T-helper 1 cell treated with Interleukin-12 subunit alpha and Interleukin-12 subunit beta and Interleukin-4 antibody, amounts not matched to agents 30 μg/mL and 1 μg/mL, for 36 hours (primary cell): Measurements from ENCODE around the gene FHIT.

ENCODE experiments used
- H3K27ac Mint-ChIP-seq: one replicate; pipeline ENCODE4 v1.8.0; 2021; ENCODE audit warnings: mild to moderate bottlenecking, mixed read lengths
- H3K27me3 Mint-ChIP-seq: one replicate; pipeline ENCODE4 v1.8.0; 2021; ENCODE audit warnings: low read depth, mixed read lengths
- H3K36me3 Mint-ChIP-seq: one replicate; pipeline ENCODE4 v1.8.0; 2021; ENCODE audit warnings: low read depth, mixed read lengths
- H3K4me1 Mint-ChIP-seq: one replicate; pipeline ENCODE4 v1.8.0; 2021; ENCODE audit warnings: low read depth, mixed read lengths
- H3K4me3 Mint-ChIP-seq: one replicate; pipeline ENCODE4 v1.8.0; 2021; ENCODE audit warnings: mild to moderate bottlenecking, moderate library complexity, mixed read lengths
- H3K9me3 Mint-ChIP-seq: one replicate; pipeline ENCODE4 v1.8.0; 2021; ENCODE audit warnings: mixed read lengths

Gene FHIT

GRCh38 chr3:60585918-60586317 lies 665.3 kb downstream of the FHIT start:
- Mint-ChIP-seq H3K4me1 (no peaks in the 10 kb centered on the region), H3K36me3 (no peaks in the 10 kb centered on the region), H3K9me3 (peaks cover 16% of the 10 kb centered on the region), H3K27ac (no peak overlapping the region), H3K4me3 (no peak overlapping the region), H3K27me3 (peaks cover 3% of the 10 kb centered on the region)

- H3K9me3 Mint-ChIP-seq, result peaks cover 16% of the 10 kb centered on the region
- H3K27me3 Mint-ChIP-seq, result peaks cover 3% of the 10 kb centered on the region
- H3K27ac Mint-ChIP-seq, result no peak overlapping the region
- H3K4me1 Mint-ChIP-seq, result no peaks in the 10 kb centered on the region
- no peak overlapping the region for H3K4me3 Mint-ChIP-seq
- H3K36me3 Mint-ChIP-seq, result no peaks in the 10 kb centered on the region
These were observed 667.0 kb downstream of the FHIT start for GRCh38 chr3:60584250-60584649.

GRCh38 chr3:60582288-60582687 lies 669.0 kb downstream of the FHIT start:
- no peak overlapping the region for H3K4me3 Mint-ChIP-seq
- no peaks in the 10 kb centered on the region for H3K4me1 Mint-ChIP-seq
- H3K36me3 Mint-ChIP-seq, result no peaks in the 10 kb centered on the region
- peaks cover 9% of the 10 kb centered on the region for H3K9me3 Mint-ChIP-seq
- H3K27ac Mint-ChIP-seq, result no peak overlapping the region
- H3K27me3 Mint-ChIP-seq, result peaks cover 3% of the 10 kb centered on the region

GRCh38 chr3:60580809-60581208 lies 670.4 kb downstream of the FHIT start:
- Mint-ChIP-seq H3K27ac (no peak overlapping the region), H3K4me3 (no peak overlapping the region), H3K9me3 (no peaks in the 10 kb centered on the region), H3K27me3 (peaks cover 4% of the 10 kb centered on the region), H3K36me3 (no peaks in the 10 kb centered on the region), H3K4me1 (no peaks in the 10 kb centered on the region)

- Mint-ChIP-seq H3K27me3 (peaks cover 6% of the 10 kb centered on the region), H3K9me3 (no peaks in the 10 kb centered on the region), H3K4me3 (no peak overlapping the region), H3K36me3 (no peaks in the 10 kb centered on the region), H3K4me1 (no peaks in the 10 kb centered on the region), H3K27ac (no peak overlapping the region)
These were observed 671.5 kb downstream of the FHIT start for GRCh38 chr3:60579734-60580133.

GRCh38 chr3:60578936-60579335 lies 672.3 kb downstream of the FHIT start:
- Mint-ChIP-seq H3K4me1 (no peaks in the 10 kb centered on the region), H3K4me3 (no peak overlapping the region), H3K9me3 (no peaks in the 10 kb centered on the region), H3K36me3 (no peaks in the 10 kb centered on the region), H3K27ac (no peak overlapping the region), H3K27me3 (peaks cover 6% of the 10 kb centered on the region)

GRCh38 chr3:60577601-60578000 lies 673.7 kb downstream of the FHIT start:
- no peaks in the 10 kb centered on the region for H3K9me3 Mint-ChIP-seq
- no peak overlapping the region for H3K27ac Mint-ChIP-seq
- H3K4me3 Mint-ChIP-seq, result no peak overlapping the region
- H3K27me3 Mint-ChIP-seq, result peaks cover 6% of the 10 kb centered on the region
- no peaks in the 10 kb centered on the region for H3K4me1 Mint-ChIP-seq
- no peaks in the 10 kb centered on the region for H3K36me3 Mint-ChIP-seq

GRCh38 chr3:60575718-60576272 lies 675.5 kb downstream of the FHIT start:
- Mint-ChIP-seq H3K9me3 (no peaks in the 10 kb centered on the region), H3K27ac (no peak overlapping the region), H3K36me3 (no peaks in the 10 kb centered on the region), H3K27me3 (peaks cover 6% of the 10 kb centered on the region), H3K4me1 (no peaks in the 10 kb centered on the region), H3K4me3 (no peak overlapping the region)

- no peaks in the 10 kb centered on the region for H3K9me3 Mint-ChIP-seq
These were observed 677.0 kb downstream of the FHIT start for GRCh38 chr3:60574046-60574769.

GRCh38 chr3:60573494-60573893 lies 677.8 kb downstream of the FHIT start:
- H3K27me3 Mint-ChIP-seq, result peaks cover 6% of the 10 kb centered on the region
- no peaks in the 10 kb centered on the region for H3K4me1 Mint-ChIP-seq
- H3K36me3 Mint-ChIP-seq, result no peaks in the 10 kb centered on the region
- no peak overlapping the region for H3K4me3 Mint-ChIP-seq
- H3K9me3 Mint-ChIP-seq, result no peaks in the 10 kb centered on the region
- H3K27ac Mint-ChIP-seq, result no peak overlapping the region

More at GRCh38 chr3:60574046-60574769, 677.0 kb downstream of the FHIT start:
- Mint-ChIP-seq H3K4me3 (no peak overlapping the region), H3K27me3 (peaks cover 6% of the 10 kb centered on the region), H3K4me1 (no peaks in the 10 kb centered on the region), H3K27ac (no peak overlapping the region), H3K36me3 (no peaks in the 10 kb centered on the region)

GRCh38 chr3:60571511-60571910 lies 679.7 kb downstream of the FHIT start:
- peaks cover 6% of the 10 kb centered on the region for H3K27me3 Mint-ChIP-seq
- H3K36me3 Mint-ChIP-seq, result no peaks in the 10 kb centered on the region
- no peaks in the 10 kb centered on the region for H3K4me1 Mint-ChIP-seq
- H3K27ac Mint-ChIP-seq, result no peak overlapping the region
- H3K9me3 Mint-ChIP-seq, result no peaks in the 10 kb centered on the region
- H3K4me3 Mint-ChIP-seq, result no peak overlapping the region

GRCh38 chr3:60557122-60557521 lies 694.1 kb downstream of the FHIT start:
- H3K4me1 Mint-ChIP-seq, result peaks cover 18% of the 10 kb centered on the region
- no peaks in the 10 kb centered on the region for H3K27me3 Mint-ChIP-seq
- no peaks in the 10 kb centered on the region for H3K36me3 Mint-ChIP-seq
- H3K9me3 Mint-ChIP-seq, result no peaks in the 10 kb centered on the region
- no peak overlapping the region for H3K27ac Mint-ChIP-seq
- no peak overlapping the region for H3K4me3 Mint-ChIP-seq

GRCh38 chr3:60555686-60556354 lies 695.4 kb downstream of the FHIT start:
- Mint-ChIP-seq H3K36me3 (no peaks in the 10 kb centered on the region), H3K4me3 (no peak overlapping the region), H3K27ac (no peak overlapping the region), H3K4me1 (peaks cover 23% of the 10 kb centered on the region), H3K27me3 (no peaks in the 10 kb centered on the region), H3K9me3 (peaks cover 3% of the 10 kb centered on the region)

GRCh38 chr3:60553144-60553543 lies 698.1 kb downstream of the FHIT start:
- Mint-ChIP-seq H3K27ac (no peak overlapping the region), H3K27me3 (no peaks in the 10 kb centered on the region), H3K4me3 (no peak overlapping the region), H3K36me3 (no peaks in the 10 kb centered on the region), H3K4me1 (peaks cover 24% of the 10 kb centered on the region), H3K9me3 (peaks cover 5% of the 10 kb centered on the region)

- H3K4me1 Mint-ChIP-seq, result peaks cover 24% of the 10 kb centered on the region
- no peak overlapping the region for H3K4me3 Mint-ChIP-seq
- no peaks in the 10 kb centered on the region for H3K27me3 Mint-ChIP-seq
- peaks cover 5% of the 10 kb centered on the region for H3K9me3 Mint-ChIP-seq
- H3K27ac Mint-ChIP-seq, result no peak overlapping the region
- H3K36me3 Mint-ChIP-seq, result no peaks in the 10 kb centered on the region
These were observed 698.7 kb downstream of the FHIT start for GRCh38 chr3:60552581-60552980.
